HG03066 (cell line): ENCODE data around the gene VWA1.
"Not testable (repeated sequence)": the region's sequence is repeated elsewhere in the genome, so short reads cannot be mapped to it uniquely, and the experiment has no call there.

Experiments used
- ATAC-seq: cut with Tn5 transposase; IDR thresholded peaks from one replicate; pipeline ENCODE4 v1.9.1; 2021; ENCODE audit warnings: low read depth; ENCODE audit not compliant: unreplicated experiment

VWA1 gene

DNA sequence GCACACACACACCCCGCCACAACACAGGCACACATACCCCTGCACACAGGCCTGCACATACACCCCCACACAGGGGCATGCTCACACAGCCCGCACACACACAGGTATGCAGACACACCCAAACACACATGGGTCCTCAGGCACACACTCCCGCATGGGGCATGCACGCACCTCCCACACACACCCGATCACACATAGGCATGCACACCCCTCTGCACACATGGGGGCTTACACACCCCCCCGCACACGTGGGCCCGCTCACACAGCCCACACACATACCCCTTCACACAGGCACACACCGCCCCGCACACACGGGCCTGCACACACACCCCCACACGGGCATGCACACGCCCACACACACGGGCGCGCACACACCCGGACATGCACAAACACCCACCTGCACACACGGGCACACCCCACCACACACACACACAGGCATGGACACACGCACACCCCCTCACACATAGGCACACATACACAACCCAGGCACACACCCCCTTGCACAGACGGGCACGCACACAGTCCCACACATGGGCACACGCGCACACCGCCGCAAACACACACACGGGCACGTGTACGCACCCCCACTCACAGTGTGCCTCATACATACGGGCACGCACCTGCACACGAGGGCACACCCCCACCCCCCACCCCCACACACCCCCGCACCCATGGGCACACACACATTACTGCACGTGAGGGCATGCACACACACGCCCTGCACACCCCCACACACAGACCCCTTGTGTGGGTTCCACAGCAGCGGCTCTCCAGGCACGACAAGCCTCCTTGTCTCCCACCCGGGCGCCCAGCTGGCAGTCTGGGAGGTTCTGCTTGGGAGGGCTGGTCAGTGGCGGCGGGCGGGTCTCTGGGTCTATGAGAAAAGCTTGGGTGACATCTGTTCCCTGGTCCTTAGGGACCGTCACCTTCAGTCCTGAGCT, 44.3 kb downstream of the VWA1 start:
- ATAC-seq, result no peak

DNA sequence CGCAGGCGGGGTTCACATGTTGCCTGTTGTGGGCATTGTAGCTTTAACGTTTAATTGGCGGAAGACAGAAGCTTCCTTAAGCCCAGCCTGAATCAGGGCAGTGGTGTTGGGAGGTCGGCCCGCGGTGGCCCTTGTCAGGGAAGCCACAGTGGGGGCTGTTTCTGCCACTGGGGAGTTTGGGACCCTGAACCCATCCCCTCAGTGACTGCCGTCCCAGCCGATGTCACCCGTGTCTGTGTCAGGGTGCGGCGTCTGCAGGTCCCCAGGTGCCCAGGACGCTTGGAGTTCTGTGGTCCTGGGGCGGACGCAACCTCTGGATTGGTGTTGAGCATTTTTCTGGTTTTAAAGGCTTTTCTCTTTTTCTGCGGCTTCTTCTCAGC, 45.0 kb downstream of the VWA1 start:
- not testable (repeated sequence) for ATAC-seq

DNA sequence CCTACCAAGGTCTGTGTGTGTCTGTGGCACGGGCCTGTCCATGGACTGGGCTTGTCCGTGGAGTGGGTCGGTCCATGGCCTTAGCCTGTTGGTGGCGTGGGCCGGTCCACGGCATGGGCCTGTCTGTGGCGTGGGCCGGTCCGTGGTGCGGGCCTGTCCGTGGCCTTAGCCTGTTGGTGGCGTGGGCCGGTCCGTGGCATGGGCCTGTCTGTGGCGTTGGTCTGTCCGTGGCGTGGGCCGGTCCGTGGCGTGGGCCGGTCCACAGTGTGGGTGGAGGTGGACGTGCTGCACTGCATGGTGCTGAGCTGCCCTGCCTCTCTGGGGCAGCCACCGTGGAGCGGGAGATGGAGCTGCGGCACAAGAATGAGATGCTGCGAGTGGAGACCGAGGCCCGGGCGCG, 46.3 kb downstream of the VWA1 start:
- not testable (repeated sequence) for ATAC-seq

DNA sequence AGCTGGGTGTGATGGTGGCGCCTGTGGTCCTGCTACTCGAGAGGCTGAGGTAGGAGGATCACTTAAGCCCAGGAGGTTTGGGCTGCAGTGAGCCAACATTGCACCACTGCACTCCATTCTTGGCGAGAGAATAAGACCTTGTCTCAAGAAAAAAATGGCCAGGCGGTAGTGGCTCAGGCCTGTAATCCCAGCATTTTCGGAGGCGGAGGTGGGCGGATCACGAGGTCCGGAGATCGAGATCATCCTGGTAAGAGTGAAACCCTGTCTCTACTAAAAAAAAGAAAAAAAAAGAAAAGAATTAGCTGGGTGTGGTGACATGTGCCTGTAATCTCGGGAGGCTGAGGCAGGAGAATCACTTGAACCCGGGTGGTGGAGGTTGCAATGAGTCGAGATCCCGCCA, 47.4 kb downstream of the VWA1 start:
- no peak for ATAC-seq

DNA sequence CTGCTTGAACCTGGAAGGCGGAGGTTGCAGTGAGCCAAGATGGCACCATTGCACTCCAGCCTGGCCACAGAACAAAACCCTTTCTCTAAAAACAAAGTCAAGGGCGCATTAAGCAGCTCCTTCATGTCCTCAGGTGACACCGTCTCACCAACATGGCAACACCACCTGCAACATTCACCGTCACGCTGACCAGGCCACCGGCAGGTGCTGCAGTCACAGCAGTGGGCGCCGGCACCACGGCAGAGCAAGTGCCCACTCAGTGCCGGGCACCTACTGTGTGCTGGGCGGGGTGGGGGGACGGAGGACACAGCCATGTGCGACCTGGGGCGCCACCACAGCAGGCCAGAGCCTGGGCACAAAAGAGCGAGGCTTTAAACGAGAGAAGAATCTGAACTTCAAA, 48.2 kb downstream of the VWA1 start:
- ATAC-seq, result no peak

DNA sequence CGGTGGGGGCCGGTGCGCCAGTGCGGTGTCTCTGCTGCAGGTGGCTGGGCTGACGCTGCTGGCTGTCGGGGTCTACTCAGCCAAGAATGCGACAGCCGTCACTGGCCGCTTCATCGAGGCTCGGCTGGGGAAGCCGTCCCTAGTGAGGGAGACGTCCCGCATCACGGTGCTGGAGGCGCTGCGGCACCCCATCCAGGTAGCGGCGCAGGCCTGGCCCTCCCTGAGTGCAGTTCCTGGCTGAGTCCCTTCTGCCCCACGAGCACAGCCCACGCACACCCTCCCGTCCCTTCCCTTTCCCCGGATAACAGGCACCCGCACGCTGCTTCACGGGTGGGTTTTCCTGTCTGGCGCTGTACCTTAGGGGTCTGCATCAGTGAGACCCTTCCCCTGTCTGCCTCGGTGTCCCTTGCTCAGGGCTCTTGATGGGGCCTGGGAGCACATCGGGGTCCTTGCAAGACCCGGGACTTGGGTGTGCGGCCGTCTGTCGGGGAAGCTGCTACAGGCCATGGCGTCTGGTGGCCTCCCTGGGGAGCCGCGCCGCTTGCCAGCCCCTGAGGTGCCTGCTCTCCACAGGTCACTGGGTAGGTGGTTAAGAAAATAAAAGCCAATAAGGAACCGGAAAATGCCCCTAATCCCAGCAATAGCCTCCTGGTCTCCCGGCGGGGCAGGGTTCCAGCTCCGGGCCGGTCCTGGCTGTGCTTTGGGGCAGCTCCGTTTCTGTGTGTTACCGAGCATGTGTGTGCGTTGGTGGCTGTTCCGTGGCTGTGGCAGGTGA, 49.7 kb downstream of the VWA1 start:
- ATAC-seq, result not testable (repeated sequence)

DNA sequence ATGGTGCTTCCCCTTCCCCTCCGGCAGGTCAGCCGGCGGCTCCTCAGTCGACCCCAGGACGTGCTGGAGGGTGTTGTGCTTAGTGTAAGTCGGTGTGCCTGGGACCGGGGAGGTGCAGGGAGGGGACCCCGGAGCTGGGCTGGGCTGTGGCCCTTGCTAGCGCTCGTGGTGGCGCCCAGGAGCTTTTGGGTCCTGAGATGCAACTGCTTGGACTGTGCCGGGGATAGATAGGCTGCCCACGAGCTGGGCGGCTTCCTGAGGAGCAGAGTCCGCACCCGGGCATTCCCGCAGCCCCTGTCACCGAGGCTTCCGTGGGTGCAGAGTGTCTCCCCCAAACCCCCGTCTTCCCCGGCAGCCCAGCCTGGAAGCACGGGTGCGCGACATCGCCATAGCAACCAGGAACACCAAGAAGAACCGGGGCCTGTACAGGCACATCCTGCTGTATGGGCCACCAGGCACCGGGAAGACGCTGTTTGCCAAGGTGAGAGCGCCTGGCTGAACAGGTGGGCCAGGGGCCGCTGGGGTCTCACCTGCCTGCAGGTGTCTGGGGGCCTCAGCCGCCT, 50.3 kb downstream of the VWA1 start:
- ATAC-seq, result not testable (repeated sequence)

DNA sequence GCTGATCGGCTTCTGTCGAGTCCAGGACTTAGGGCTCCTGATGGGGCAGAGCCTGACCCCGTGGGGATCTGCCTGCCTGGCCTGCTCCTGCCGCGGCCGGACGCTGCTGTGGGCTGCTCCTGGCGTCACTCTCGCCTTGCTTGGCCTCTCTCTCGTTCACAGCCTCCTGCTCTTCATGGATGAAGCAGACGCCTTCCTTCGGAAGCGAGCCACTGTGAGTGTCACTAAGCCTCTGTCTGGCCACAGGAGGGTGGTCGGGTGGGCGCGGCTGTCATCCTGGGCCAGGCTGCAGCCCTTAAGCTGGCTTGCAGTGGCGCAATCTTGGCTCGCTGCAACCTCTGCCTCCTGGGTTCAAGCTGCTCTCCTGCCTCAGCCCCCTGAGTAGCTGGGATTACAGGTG, 52.2 kb downstream of the VWA1 start:
- ATAC-seq, result no peak

DNA sequence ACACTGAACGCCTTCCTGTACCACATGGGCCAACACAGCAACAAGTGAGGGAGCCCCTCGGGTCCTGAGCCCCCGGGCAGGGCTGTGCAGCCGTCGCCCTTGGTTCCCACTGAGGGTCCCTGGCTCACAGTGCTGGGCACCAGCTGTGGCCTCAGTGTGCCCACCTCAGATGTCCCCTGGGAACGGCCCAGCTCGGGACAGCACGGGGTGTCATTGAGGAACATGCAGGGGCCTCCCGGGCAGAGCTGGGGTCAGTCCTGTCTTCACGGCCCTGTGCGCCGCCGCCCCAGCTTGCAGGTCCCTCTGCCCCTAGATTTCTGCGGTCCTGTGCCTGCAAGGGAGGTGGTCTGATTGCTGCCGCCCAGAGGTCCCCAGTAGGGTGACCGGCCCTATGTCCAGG, 53.7 kb downstream of the VWA1 start:
- ATAC-seq, result no peak

DNA sequence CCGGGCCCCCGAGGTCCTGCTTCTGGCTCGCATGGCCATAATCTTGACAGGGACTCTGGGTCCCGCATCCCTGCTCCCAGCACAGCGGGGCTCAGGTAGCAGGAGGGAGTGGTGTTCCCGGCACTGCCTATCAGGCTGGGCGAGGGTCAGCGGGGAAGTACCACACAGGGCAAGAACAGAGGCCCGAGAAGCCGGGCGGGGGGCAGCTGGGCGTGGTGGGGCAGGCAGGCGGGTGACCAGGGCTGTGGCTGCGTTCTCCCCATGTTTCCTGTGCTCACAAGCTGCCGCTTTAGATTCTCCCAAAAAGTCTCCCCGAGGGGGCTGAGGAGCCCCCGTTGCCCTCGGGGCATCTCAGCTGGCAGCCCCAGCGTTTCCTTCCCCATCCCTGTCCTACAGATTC, 54.4 kb downstream of the VWA1 start:
- ATAC-seq, result no peak

DNA sequence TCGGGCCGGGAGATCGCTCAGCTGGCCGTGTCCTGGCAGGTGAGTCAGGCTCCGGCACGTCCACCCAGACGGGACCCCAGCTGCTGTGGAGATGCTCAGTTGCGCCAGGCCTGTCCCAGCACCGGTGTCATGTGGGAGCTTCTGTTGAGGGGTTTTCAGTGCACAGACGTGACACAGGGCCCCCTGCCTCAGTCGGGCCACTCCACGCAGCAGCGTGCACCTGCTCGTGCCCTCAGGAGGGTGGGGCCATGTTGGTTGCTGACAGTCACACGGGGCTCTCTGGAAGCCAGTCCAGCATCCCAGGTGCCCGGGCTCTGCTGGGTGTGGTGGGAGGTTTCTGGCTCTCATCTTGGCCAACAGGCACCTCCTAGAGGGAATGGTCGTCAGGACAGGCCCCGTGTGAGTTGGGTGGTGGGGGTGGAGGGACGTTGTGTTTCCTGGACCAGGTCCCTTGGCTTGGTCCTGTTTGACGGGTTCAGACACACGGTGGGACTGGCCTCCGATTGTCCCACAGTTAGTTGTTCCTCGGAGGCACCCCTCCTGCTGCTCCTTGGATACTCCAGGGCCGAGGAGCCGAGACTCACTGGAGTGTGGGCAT, 55.2 kb downstream of the VWA1 start:
- no peak for ATAC-seq

DNA sequence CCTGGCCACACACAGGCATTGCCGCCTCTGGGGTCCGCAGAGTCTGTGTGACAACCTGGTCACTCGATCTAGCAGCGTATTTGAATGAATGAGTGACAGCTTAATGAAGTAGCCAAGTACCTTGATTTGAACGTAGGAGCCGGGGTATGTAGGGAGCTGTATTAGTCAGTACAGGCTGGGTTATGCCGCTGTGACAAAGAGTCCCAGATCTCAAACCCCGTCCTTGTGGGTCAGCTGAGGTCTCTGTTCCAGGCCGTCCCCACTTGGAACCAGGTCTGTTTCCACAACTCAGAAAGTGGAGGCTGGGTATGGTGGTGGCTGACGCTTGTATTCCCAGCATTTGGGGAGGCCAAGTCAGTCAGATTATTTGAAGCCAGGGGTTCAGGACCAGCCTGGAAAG, 56.1 kb downstream of the VWA1 start:
- ATAC-seq, result no peak
